Measurements from ENCODE around the gene RGS12.

- TF ChIP-seq, protein P1, sequence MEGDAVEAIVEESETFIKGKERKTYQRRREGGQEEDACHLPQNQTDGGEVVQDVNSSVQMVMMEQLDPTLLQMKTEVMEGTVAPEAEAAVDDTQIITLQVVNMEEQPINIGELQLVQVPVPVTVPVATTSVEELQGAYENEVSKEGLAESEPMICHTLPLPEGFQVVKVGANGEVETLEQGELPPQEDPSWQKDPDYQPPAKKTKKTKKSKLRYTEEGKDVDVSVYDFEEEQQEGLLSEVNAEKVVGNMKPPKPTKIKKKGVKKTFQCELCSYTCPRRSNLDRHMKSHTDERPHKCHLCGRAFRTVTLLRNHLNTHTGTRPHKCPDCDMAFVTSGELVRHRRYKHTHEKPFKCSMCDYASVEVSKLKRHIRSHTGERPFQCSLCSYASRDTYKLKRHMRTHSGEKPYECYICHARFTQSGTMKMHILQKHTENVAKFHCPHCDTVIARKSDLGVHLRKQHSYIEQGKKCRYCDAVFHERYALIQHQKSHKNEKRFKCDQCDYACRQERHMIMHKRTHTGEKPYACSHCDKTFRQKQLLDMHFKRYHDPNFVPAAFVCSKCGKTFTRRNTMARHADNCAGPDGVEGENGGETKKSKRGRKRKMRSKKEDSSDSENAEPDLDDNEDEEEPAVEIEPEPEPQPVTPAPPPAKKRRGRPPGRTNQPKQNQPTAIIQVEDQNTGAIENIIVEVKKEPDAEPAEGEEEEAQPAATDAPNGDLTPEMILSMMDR (IDR thresholded peaks at IDR 0.05 in 8 of 11, conservative IDR thresholded peaks at IDR 0.05 in 3 of 11) = no peak
- TF ChIP-seq POLR2A (IDR thresholded peaks at IDR 0.05) (no peak), POLR2AphosphoS5 (IDR thresholded peaks at IDR 0.05) (no peak)
These were observed 30.4 kb upstream of the RGS12 start for GRCh38 chr4:3262208-3263052.

Data from spleen (tissue), 7 donors.